MCF 10A (cell line): Measurements from ENCODE around the gene TBC1D9B. TPM values are rescaled to one million over a fixed set of nuclear protein-coding genes. Genes with fewer than 3 reads are reported as not detected.

ENCODE experiments used
- BruUV-seq: library from RNA; stranded (reverse); fragments of 400-500 nt; replicated peaks from 2 replicates; lab custom pipeline; 2021; lab: Mats Ljungman, UMichigan
- CTCF ChIA-PET: fragments of 300-600 bp; sonication (Branson Sonifier 250); formaldehyde crosslinking; extraction: SDS; loops from one replicate; lab custom pipeline; 2021; ENCODE audit warnings: antibody characterized with exemption, inconsistent platforms; lab: Yijun Ruan, JAX
- POLR2A ChIA-PET: fragments of 300-600, 350-650 bp; sonication (Branson Sonifier 250); formaldehyde crosslinking; extraction: SDS; loops from one replicate; lab custom pipeline; 2020; ENCODE audit warnings: antibody characterized with exemption, inconsistent platforms; lab: Yijun Ruan, JAX
- DNase-seq: peaks from one replicate; pipeline ENCODE4 v3.0.0-alpha.2; 2018; ENCODE audit not compliant: unreplicated experiment
- H3K27ac Mint-ChIP-seq: one replicate; pipeline ENCODE4 v1.8.0; 2022; ENCODE audit warnings: mild to moderate bottlenecking, low read depth, mixed read lengths; ENCODE audit not compliant: unreplicated experiment
- H3K27me3 Mint-ChIP-seq: one replicate; pipeline ENCODE4 v1.8.0; 2022; ENCODE audit warnings: mixed read lengths; ENCODE audit not compliant: insufficient read depth, unreplicated experiment
- H3K36me3 Mint-ChIP-seq: one replicate; pipeline ENCODE4 v1.8.0; 2022; ENCODE audit warnings: mild to moderate bottlenecking, moderate library complexity, mixed read lengths; ENCODE audit not compliant: insufficient read depth, unreplicated experiment
- H3K4me1 Mint-ChIP-seq: one replicate; pipeline ENCODE4 v1.8.0; 2022; ENCODE audit warnings: mixed read lengths; ENCODE audit not compliant: insufficient read depth, unreplicated experiment
- H3K4me3 Mint-ChIP-seq: one replicate; pipeline ENCODE4 v1.8.0; 2022; ENCODE audit warnings: mild to moderate bottlenecking, moderate library complexity, mixed read lengths; ENCODE audit not compliant: unreplicated experiment
- H3K9me3 Mint-ChIP-seq: one replicate; pipeline ENCODE4 v1.8.0; 2022; ENCODE audit warnings: mixed read lengths; ENCODE audit not compliant: unreplicated experiment
- intact Hi-C: fragments of 100-400 bp; cut with micrococcal nuclease; formaldehyde crosslinking; loops from 2 replicates; pipeline ENCODE4 v1.14.1; 2022
- total RNA-seq: library from RNA; stranded (reverse); gene quantifications from 2 replicates; pipeline ENCODE4 v1.2.3, GENCODE V29; 2022
- TF ChIP-seq, protein P1 (sequence below): fragments of 200-600 bp; IDR thresholded peaks from one replicate; pipeline ENCODE4 v1.8.0; 2022; ENCODE audit warnings: antibody characterized with exemption, mild to moderate bottlenecking; ENCODE audit not compliant: unreplicated experiment

The TBC1D9B gene
- total RNA-seq, 1 experiment from 2014 or later, result 162 TPM

GRCh38 chr5:179865491-179866240 is 42.0 kb downstream of the TBC1D9B start:
- H3K9me3 Mint-ChIP-seq, result no peaks in the 10 kb centered on the region
- TF ChIP-seq, protein P1, sequence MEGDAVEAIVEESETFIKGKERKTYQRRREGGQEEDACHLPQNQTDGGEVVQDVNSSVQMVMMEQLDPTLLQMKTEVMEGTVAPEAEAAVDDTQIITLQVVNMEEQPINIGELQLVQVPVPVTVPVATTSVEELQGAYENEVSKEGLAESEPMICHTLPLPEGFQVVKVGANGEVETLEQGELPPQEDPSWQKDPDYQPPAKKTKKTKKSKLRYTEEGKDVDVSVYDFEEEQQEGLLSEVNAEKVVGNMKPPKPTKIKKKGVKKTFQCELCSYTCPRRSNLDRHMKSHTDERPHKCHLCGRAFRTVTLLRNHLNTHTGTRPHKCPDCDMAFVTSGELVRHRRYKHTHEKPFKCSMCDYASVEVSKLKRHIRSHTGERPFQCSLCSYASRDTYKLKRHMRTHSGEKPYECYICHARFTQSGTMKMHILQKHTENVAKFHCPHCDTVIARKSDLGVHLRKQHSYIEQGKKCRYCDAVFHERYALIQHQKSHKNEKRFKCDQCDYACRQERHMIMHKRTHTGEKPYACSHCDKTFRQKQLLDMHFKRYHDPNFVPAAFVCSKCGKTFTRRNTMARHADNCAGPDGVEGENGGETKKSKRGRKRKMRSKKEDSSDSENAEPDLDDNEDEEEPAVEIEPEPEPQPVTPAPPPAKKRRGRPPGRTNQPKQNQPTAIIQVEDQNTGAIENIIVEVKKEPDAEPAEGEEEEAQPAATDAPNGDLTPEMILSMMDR, result no peak
- H3K4me1 Mint-ChIP-seq, result peaks cover 7% of the 10 kb centered on the region
- no peaks in the 10 kb centered on the region for H3K27me3 Mint-ChIP-seq
- peak overlapping the region; percentile 51 for H3K27ac Mint-ChIP-seq
- peaks cover 80% of the 10 kb centered on the region for H3K36me3 Mint-ChIP-seq
- CTCF ChIA-PET, result interaction anchor here (0.7 kb wide), 1 partner anchor 9 kb away, joined by 3 read pairs; no protein-coding TSS in a partner anchor
- peak; percentile 32 for DNase-seq
- intact Hi-C loops, result no loop called here
- no peak overlapping the region for H3K4me3 Mint-ChIP-seq
- POLR2A ChIA-PET, result interaction anchor here (0.8 kb wide), 1 partner anchor 67 kb away, joined by 3 read pairs; no protein-coding TSS in a partner anchor
- no TSS peak for BruUV-seq

DNA sequence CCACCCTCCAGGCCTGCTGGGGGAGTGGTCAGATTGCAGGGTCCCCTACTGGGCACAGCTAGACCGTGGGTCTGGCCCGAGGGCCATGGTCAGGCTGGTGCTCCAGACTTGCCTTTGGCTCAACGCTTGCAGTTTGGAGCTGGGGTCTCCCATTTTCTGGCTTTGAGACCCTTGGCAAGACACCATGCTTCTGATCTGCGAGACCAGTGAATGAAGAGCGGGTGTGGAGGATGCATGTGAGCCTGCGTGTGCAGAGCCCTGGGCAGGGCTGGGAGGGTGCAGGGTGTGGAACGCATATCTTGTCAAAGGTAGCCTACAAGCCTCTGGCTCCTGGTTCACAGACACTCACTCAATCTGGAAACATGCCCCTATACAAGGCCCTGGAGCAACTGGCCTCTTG is 43.0 kb downstream of the TBC1D9B start:
- peak overlapping the region; percentile 51 for H3K27ac Mint-ChIP-seq

DNA sequence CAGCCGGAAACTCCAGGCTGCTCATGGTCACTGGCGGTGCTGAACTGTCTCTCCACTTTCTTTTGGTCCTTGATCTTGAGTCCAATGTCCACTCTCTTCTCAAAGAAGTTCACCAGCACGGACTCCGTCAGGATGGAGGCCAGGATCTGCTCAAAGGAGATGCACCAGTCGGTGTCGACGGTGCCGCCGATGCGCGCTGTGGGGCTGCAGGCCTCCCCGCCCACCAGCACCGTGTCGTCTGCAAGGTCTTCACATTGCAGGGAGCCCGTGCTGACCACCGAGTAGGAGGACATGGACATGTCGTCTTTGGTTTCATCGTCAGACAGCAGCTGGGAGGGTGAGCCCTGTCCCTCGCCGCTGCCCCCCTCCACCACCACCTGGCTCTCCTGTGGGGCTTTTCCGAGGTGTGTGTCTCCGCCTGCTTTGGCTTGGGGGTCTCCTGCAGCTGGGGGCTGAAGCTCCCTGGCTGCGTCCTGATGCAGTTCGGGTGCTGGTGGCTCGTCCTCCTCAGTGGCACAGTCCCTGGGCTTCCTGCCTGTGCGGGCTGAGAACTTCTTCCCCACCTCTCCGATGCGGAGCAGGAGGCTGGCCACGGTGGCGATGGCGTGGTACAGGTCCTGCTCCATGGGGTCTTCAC is 44.1 kb downstream of the TBC1D9B start:
- CTCF ChIA-PET, result interaction anchor here (0.6 kb wide), 1 partner anchor 21 kb away, joined by 9 read pairs; no protein-coding TSS in a partner anchor
- no peaks in the 10 kb centered on the region for H3K27me3 Mint-ChIP-seq
- TF ChIP-seq, protein P1, result no peak
- no TSS peak for BruUV-seq
- H3K9me3 Mint-ChIP-seq, result no peaks in the 10 kb centered on the region
- peaks cover 59% of the 10 kb centered on the region for H3K36me3 Mint-ChIP-seq
- peak overlapping the region; percentile 19 for H3K27ac Mint-ChIP-seq
- no peak for DNase-seq
- H3K4me1 Mint-ChIP-seq, result peaks cover 17% of the 10 kb centered on the region
- H3K4me3 Mint-ChIP-seq, result no peak overlapping the region
- intact Hi-C loops, result no loop called here
- POLR2A ChIA-PET, result no interaction called here

More for the DNA sequence above, 43.0 kb downstream of the TBC1D9B start:
- H3K36me3 Mint-ChIP-seq, result peaks cover 70% of the 10 kb centered on the region
- CTCF ChIA-PET, result no interaction called here
- POLR2A ChIA-PET, result interaction anchor here (0.7 to 0.8 kb wide), 2 partner anchors 39 to 67 kb away, joined by 3 read pairs; no protein-coding TSS in a partner anchor
- TF ChIP-seq, protein P1, result no peak
- intact Hi-C loops, result no loop called here
- H3K27me3 Mint-ChIP-seq, result no peaks in the 10 kb centered on the region
- BruUV-seq, result no TSS peak
- no peak for DNase-seq
- H3K9me3 Mint-ChIP-seq, result no peaks in the 10 kb centered on the region
- H3K4me1 Mint-ChIP-seq, result peaks cover 17% of the 10 kb centered on the region
- no peak overlapping the region for H3K4me3 Mint-ChIP-seq

DNA sequence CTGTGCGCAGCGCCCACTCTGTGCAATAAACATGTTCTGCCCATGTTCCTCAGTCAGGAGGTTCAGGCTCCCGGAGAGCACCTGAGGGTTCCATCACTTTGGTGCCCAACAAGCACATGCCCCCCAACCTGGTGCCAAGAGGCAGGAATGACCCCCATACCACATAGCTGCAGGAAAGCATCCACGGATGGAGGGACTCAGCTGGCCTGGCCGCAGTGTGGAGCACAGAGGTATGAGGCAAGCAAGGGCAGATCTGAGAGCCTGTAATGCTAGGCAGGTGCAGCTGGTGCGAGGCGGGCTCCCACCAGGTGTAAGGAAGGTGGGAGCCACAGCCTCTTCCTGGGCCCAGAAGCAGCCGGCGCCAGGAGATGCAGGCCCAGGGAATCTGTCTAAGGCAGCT is 44.8 kb downstream of the TBC1D9B start:
- Mint-ChIP-seq H3K36me3 (peaks cover 54% of the 10 kb centered on the region), H3K27me3 (no peaks in the 10 kb centered on the region), H3K27ac (peak overlapping the region; percentile 19), H3K4me1 (peaks cover 17% of the 10 kb centered on the region), H3K4me3 (no peak overlapping the region), H3K9me3 (no peaks in the 10 kb centered on the region)
- ChIA-PET POLR2A (interaction anchor here (2.2 to 3.2 kb wide), 3 partner anchors 8 to 43 kb away, joined by 6 to 18 read pairs (median 6); no protein-coding TSS in a partner anchor), CTCF (interaction anchor here (0.6 to 0.9 kb wide), 2 partner anchors 20 to 44 kb away, joined by 3 to 9 read pairs; no protein-coding TSS in a partner anchor)
- no peak for DNase-seq
- BruUV-seq, result no TSS peak
- TF ChIP-seq, protein P1, result no peak
- intact Hi-C loops, result no loop called here
